ENCODE results near the gene C1orf122.
A peak's percentile ranks its signal among the peaks of the same experiment; 100 is the strongest.

Gene C1orf122

DNA sequence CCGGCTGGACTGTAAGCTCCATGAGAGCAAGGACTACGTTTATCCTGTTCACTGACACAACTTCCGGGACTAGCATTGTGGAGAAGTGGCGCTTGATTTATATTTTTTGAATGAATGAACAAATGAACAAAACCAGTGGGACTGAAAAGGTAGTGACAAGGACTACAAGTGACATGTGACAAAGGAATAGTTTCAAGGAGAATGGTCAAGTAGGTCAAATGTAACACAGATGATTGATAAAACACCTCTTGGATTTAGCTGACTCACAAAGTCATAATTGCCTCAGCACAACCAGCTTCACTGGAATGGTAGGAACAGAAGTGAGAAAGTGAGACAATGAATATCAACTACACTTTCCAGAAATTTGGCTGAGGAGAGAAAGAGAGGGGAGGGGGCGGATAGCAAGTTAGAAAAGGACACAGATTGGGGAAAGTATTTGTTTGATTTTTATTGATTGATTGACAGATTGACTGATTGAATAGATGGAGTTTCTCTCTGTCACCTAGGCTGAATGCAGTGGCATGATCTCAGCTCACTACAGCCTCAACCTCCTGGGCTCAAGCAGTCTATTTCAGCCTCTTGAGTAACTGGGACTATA lies 37.6 kb downstream of the C1orf122 start:
- CTCF ChIA-PET, result interaction anchor here (1.0 to 2.7 kb wide), 3 partner anchors 11 to 16 kb away, joined by 3 to 20 read pairs (median 4); partner anchors contain the start of gene MTF1
- no peak overlapping the region for H3K4me3 ChIP-seq (ENCODE audit: control insufficient read depth in 1 of 7, extremely low read depth in 1 of 7, insufficient read depth in 4 of 7, low read depth in 2 of 7, low read length in 6 of 7)
- POLR2A ChIA-PET, result no interaction called here

DNA sequence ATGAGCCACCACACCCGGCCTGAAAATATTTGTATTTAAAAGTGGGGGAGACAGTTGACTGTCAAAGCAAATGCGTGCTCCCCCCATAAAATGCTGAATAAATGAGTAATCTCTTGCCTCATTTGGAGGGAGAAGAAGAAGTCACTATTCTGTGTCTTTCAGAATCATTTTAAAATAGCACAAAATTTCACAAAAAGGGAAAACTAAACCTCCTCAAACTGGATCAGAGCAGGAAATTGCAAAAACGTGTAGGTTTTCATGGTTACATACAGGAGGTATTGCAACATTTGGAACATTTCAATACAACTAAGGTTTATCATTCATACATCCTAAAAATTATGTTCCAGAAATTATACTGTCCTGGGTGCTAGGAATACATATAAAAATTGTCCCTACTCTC lies 38.2 kb downstream of the C1orf122 start:
- no peak for DNase-seq
- Histone ChIP-seq H3K4me1 (ENCODE audit: control extremely low read depth in 1 of 4, control insufficient read depth in 4 of 4, insufficient read depth in 4 of 4, low read length in 3 of 4) (peaks cover 7 to 39% (median 16%) of the 10 kb centered on the region in 4 experiments), H3K4me3 (ENCODE audit: control insufficient read depth in 1 of 7, extremely low read depth in 1 of 7, insufficient read depth in 4 of 7, low read depth in 2 of 7, low read length in 6 of 7) (peak overlapping the region in 2 of 7 experiments; percentile 10 to 39), H3K27ac (ENCODE audit: insufficient read depth in 1 of 2, low read depth in 1 of 2, low read length in 2 of 2, poor library complexity in 1 of 2, severe bottlenecking in 2 of 2) (peak overlapping the region; percentile 43 to 76), H3K36me3 (ENCODE audit: control insufficient read depth in 4 of 4, insufficient read depth in 4 of 4, low read length in 3 of 4) (peaks cover 0 to 19% (median 4%) of the 10 kb centered on the region in 4 experiments), H3K9me3 (ENCODE audit: control extremely low read depth in 1 of 5, control insufficient read depth in 4 of 5, insufficient read depth in 2 of 5, low read depth in 1 of 5, low read length in 4 of 5) (no peaks in the 10 kb centered on the region), H3K27me3 (replicated peaks in 2 of 5; ENCODE audit: control insufficient read depth in 4 of 5, insufficient read depth in 5 of 5, low read length in 4 of 5) (no peaks in the 10 kb centered on the region)
- ChIA-PET CTCF (interaction anchor here (2.7 kb wide), 1 partner anchor 14 kb away, joined by 20 read pairs; the partner anchor contains the start of gene MTF1), POLR2A (no interaction called here)
- WGBS (ENCODE audit: insufficient coverage), result no CpG with 5 or more reads among the region's 3 CpGs

More for the DNA sequence above, 37.6 kb downstream of the C1orf122 start:
- WGBS (ENCODE audit: insufficient coverage), result 100% methylated on average over 1 of the region's 5 CpGs
- no peak for DNase-seq
- Histone ChIP-seq H3K36me3 (ENCODE audit: control insufficient read depth in 4 of 4, insufficient read depth in 4 of 4, low read length in 3 of 4) (peaks cover 0 to 24% (median 5%) of the 10 kb centered on the region in 4 experiments), H3K27ac (ENCODE audit: insufficient read depth in 1 of 2, low read depth in 1 of 2, low read length in 2 of 2, poor library complexity in 1 of 2, severe bottlenecking in 2 of 2) (peak overlapping the region; percentile 43 to 76), H3K27me3 (replicated peaks in 2 of 5; ENCODE audit: control insufficient read depth in 4 of 5, insufficient read depth in 5 of 5, low read length in 4 of 5) (no peaks in the 10 kb centered on the region), H3K9me3 (ENCODE audit: control extremely low read depth in 1 of 5, control insufficient read depth in 4 of 5, insufficient read depth in 2 of 5, low read depth in 1 of 5, low read length in 4 of 5) (no peaks in the 10 kb centered on the region), H3K4me1 (ENCODE audit: control extremely low read depth in 1 of 4, control insufficient read depth in 4 of 4, insufficient read depth in 4 of 4, low read length in 3 of 4) (peaks cover 6 to 33% (median 14%) of the 10 kb centered on the region in 4 experiments)

DNA sequence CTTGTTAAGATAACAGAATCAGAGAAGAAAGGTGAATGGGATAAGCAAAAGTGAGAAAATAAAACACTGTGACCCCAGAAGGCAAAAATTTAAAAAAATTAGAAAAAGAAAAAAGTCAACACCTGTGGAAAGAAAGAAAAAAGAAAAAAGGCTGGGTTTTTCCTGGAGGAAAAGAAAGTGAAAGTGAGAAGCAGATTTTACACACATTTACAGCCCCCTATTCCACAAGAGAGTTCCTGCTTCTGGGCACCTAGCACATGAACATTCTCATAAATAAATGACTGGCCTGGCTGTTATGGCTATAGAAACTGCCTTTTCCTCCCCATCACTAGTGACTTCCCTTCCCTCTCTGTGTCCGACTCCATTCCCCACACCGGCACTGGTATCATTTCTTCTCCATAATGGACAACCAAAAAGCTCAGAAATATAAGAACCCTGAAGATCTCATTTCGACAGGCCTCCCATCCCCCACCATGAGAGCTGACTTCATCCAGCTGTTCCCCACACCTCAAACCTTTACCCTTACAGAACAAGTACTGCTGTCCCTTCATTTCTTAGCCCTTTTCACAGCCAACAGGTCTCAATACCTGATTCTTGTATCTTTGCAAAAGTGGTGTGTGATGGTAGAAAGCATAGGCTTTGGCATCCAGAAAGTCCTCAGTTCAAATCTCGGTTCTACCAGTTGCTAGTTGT lies 39.2 kb downstream of the C1orf122 start:
- Histone ChIP-seq H3K4me3 (ENCODE audit: control insufficient read depth in 1 of 7, extremely low read depth in 1 of 7, insufficient read depth in 4 of 7, low read depth in 2 of 7, low read length in 6 of 7) (peak overlapping the region in 6 of 7 experiments; percentile 11 to 72 (median 50)), H3K36me3 (ENCODE audit: control insufficient read depth in 4 of 4, insufficient read depth in 4 of 4, low read length in 3 of 4) (peaks cover 0 to 15% (median 3%) of the 10 kb centered on the region in 4 experiments), H3K9me3 (ENCODE audit: control extremely low read depth in 1 of 5, control insufficient read depth in 4 of 5, insufficient read depth in 2 of 5, low read depth in 1 of 5, low read length in 4 of 5) (no peaks in the 10 kb centered on the region), H3K27ac (ENCODE audit: insufficient read depth in 1 of 2, low read depth in 1 of 2, low read length in 2 of 2, poor library complexity in 1 of 2, severe bottlenecking in 2 of 2) (peak overlapping the region; percentile 43 to 76), H3K27me3 (replicated peaks in 2 of 5; ENCODE audit: control insufficient read depth in 4 of 5, insufficient read depth in 5 of 5, low read length in 4 of 5) (no peaks in the 10 kb centered on the region), H3K4me1 (ENCODE audit: control extremely low read depth in 1 of 4, control insufficient read depth in 4 of 4, insufficient read depth in 4 of 4, low read length in 3 of 4) (peaks cover 17 to 49% (median 25%) of the 10 kb centered on the region in 4 experiments)
- ChIA-PET POLR2A (no interaction called here), CTCF (interaction anchor here (1.4 to 2.7 kb wide), 2 partner anchors 13 to 130 kb away, joined by 3 to 20 read pairs; partner anchors contain the start of gene MTF1)
- DNase-seq, result peak; percentile 23 to 47 (median 37)
- WGBS (ENCODE audit: insufficient coverage), result 0% methylated on average over 1 of the region's 4 CpGs

DNA sequence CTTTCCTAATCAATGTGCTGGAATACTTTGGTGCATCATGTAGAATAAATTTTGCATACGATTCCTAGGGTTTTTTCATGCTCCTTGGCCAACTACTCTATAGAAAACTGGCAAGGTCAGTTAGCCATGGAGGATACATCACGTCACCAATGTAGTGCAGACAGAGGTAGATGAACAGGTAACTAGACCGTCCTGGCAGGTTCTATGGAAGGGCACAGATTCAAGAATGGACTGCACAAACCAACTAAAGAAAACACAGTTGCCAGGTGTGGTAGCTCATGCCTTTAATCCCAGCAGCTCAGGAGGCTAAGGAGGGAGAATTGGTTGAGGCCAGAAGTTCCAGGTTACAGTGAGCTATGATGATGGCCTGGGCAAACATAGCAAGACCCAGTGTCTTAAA lies 41.9 kb downstream of the C1orf122 start:
- H3K4me1 ChIP-seq (ENCODE audit: control extremely low read depth in 1 of 4, control insufficient read depth in 4 of 4, insufficient read depth in 4 of 4, low read length in 3 of 4), result peaks cover 20 to 57% (median 31%) of the 10 kb centered on the region in 4 experiments
- no peaks in the 10 kb centered on the region for H3K9me3 ChIP-seq (ENCODE audit: control extremely low read depth in 1 of 5, control insufficient read depth in 4 of 5, insufficient read depth in 2 of 5, low read depth in 1 of 5, low read length in 4 of 5)
- POLR2A ChIA-PET, result no interaction called here
- WGBS (ENCODE audit: insufficient coverage), result 94% methylated on average over 2 of the region's 3 CpGs
- peaks cover 0 to 20% (median 3%) of the 10 kb centered on the region in 4 experiments for H3K36me3 ChIP-seq (ENCODE audit: control insufficient read depth in 4 of 4, insufficient read depth in 4 of 4, low read length in 3 of 4)
- CTCF ChIA-PET, result interaction anchor here (4.4 kb wide), 1 partner anchor 12 kb away, joined by 28 read pairs; the partner anchor contains the start of gene MTF1
- no peak overlapping the region for H3K27ac ChIP-seq (ENCODE audit: insufficient read depth in 1 of 2, low read depth in 1 of 2, low read length in 2 of 2, poor library complexity in 1 of 2, severe bottlenecking in 2 of 2)
- H3K27me3 ChIP-seq (replicated peaks in 2 of 5; ENCODE audit: control insufficient read depth in 4 of 5, insufficient read depth in 5 of 5, low read length in 4 of 5), result no peaks in the 10 kb centered on the region
- no peak for DNase-seq
- no peak overlapping the region for H3K4me3 ChIP-seq (ENCODE audit: control insufficient read depth in 1 of 7, extremely low read depth in 1 of 7, insufficient read depth in 4 of 7, low read depth in 2 of 7, low read length in 6 of 7)

DNA sequence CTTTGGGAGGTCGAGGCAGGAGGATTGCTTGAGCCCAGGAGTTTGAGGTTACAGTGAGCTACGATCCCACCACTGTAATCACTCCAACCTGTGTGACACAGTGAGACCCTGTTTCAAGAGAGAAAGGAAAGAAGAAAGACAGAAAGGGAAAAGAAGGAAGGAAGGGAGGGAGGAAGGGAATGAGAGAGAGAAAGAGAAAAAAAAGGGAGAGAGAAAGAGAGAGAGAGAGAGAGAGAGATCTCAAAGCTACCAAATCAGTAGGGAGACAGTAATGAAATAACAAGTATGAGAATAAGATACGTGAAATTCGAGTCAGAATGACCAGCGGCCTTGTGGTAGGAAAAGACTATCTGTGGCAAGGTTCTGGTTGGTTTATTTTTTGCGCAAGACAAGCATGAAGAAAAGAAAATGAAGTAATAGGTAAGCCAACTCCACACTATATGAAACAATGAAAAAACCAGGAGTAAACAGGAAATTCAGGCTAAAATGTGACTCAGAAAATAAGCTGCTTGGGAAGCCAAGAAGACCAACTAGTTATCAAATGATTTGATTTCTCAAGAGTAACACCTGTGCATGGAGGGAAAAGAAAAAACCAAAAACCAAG lies 42.9 kb downstream of the C1orf122 start:
- Histone ChIP-seq H3K4me1 (ENCODE audit: control extremely low read depth in 1 of 4, control insufficient read depth in 4 of 4, insufficient read depth in 4 of 4, low read length in 3 of 4) (peaks cover 20 to 50% (median 31%) of the 10 kb centered on the region in 4 experiments), H3K36me3 (ENCODE audit: control insufficient read depth in 4 of 4, insufficient read depth in 4 of 4, low read length in 3 of 4) (peaks cover 0 to 21% (median 8%) of the 10 kb centered on the region in 4 experiments), H3K4me3 (ENCODE audit: control insufficient read depth in 1 of 7, extremely low read depth in 1 of 7, insufficient read depth in 4 of 7, low read depth in 2 of 7, low read length in 6 of 7) (no peak overlapping the region), H3K27me3 (replicated peaks in 2 of 5; ENCODE audit: control insufficient read depth in 4 of 5, insufficient read depth in 5 of 5, low read length in 4 of 5) (no peaks in the 10 kb centered on the region), H3K9me3 (ENCODE audit: control extremely low read depth in 1 of 5, control insufficient read depth in 4 of 5, insufficient read depth in 2 of 5, low read depth in 1 of 5, low read length in 4 of 5) (no peaks in the 10 kb centered on the region), H3K27ac (ENCODE audit: insufficient read depth in 1 of 2, low read depth in 1 of 2, low read length in 2 of 2, poor library complexity in 1 of 2, severe bottlenecking in 2 of 2) (no peak overlapping the region)
- ChIA-PET POLR2A (no interaction called here), CTCF (interaction anchor here (0.6 to 4.4 kb wide), 5 partner anchors 11 to 348 kb away, joined by 3 to 28 read pairs (median 3); partner anchors contain the start of gene MTF1)
- 100% methylated on average over 1 of the region's 6 CpGs for WGBS (ENCODE audit: insufficient coverage)
- no peak for DNase-seq

DNA sequence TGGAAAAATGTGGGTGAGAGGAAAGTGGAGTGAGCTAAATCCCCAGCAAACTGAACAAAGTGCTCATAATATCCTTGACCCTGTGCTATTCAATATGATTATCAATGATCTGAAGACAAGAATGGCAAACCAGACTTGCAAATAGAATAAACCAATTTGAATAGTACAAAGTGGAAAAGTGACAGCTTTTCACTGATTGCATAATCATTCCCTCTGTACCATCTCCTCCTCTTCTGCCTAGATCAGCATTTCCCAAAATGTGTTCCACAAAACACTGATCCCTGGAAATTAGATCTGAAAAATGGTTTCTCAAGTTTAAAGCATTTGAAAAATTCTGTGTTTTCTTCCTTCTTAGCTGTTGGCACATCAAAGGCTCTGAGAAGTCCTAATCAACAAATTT lies 43.7 kb downstream of the C1orf122 start:
- CTCF ChIA-PET, result interaction anchor here (0.6 to 4.4 kb wide), 5 partner anchors 10 to 349 kb away, joined by 3 to 28 read pairs (median 3); partner anchors contain the start of gene MTF1
- Histone ChIP-seq H3K27me3 (replicated peaks in 2 of 5; ENCODE audit: control insufficient read depth in 4 of 5, insufficient read depth in 5 of 5, low read length in 4 of 5) (no peaks in the 10 kb centered on the region), H3K4me1 (ENCODE audit: control extremely low read depth in 1 of 4, control insufficient read depth in 4 of 4, insufficient read depth in 4 of 4, low read length in 3 of 4) (peaks cover 12 to 42% (median 25%) of the 10 kb centered on the region in 4 experiments), H3K4me3 (ENCODE audit: control insufficient read depth in 1 of 7, extremely low read depth in 1 of 7, insufficient read depth in 4 of 7, low read depth in 2 of 7, low read length in 6 of 7) (no peak overlapping the region), H3K27ac (ENCODE audit: insufficient read depth in 1 of 2, low read depth in 1 of 2, low read length in 2 of 2, poor library complexity in 1 of 2, severe bottlenecking in 2 of 2) (no peak overlapping the region), H3K36me3 (ENCODE audit: control insufficient read depth in 4 of 4, insufficient read depth in 4 of 4, low read length in 3 of 4) (peaks cover 0 to 21% (median 8%) of the 10 kb centered on the region in 4 experiments), H3K9me3 (ENCODE audit: control extremely low read depth in 1 of 5, control insufficient read depth in 4 of 5, insufficient read depth in 2 of 5, low read depth in 1 of 5, low read length in 4 of 5) (no peaks in the 10 kb centered on the region)
- POLR2A ChIA-PET, result no interaction called here
- no peak for DNase-seq
